HCT116 (cell line): ENCODE measurements around the gene FOXC2.

ENCODE experiments used
- CTCF ChIP-seq, 3 experiments: fragments of 200-600 bp in 1 of 3; sonication (generic) in 1 of 3; IDR thresholded peaks in 2 of 3; conservative IDR thresholded peaks in 1 of 3; 2 replicates each; pipeline ENCODE4 v1.5.1; 2012 to 2017; ENCODE audit warnings: low read depth in 2 of 3, low read length in 2 of 3, antibody characterized with exemption in 1 of 3, borderline replicate concordance in 1 of 3, control low read depth in 1 of 3, mild to moderate bottlenecking in 1 of 3, mixed read lengths in 1 of 3, mixed run types in 1 of 3, moderate library complexity in 1 of 3; ENCODE audit not compliant: insufficient read depth in 1 of 3
- EZH2 ChIP-seq: fragments of 200-600 bp; sonication (generic); IDR thresholded peaks from 2 replicates; pipeline ENCODE4 v1.6.1; 2017; ENCODE audit warnings: antibody characterized with exemption, mixed run types

GRCh38 chr16:86598607-86599565, 32.3 kb downstream of the FOXC2 start:
- TF ChIP-seq EZH2 (no peak), CTCF (IDR thresholded peaks at IDR 0.05 in 2 of 3, conservative IDR thresholded peaks at IDR 0.05 in 1 of 3; ENCODE audit: borderline replicate concordance in 1 of 3, insufficient read depth in 1 of 3, low read depth in 2 of 3, low read length in 2 of 3) (no peak)
